ENCODE measurements around the gene SSU72. TPM values are rescaled to one million over a fixed set of nuclear protein-coding genes. Genes with fewer than 3 reads are reported as not detected.
"Not testable (repeated sequence)": the region's sequence is repeated elsewhere in the genome, so short reads cannot be mapped to it uniquely, and the experiment has no call there.

The SSU72 gene
- total RNA-seq, 1 experiment from 2014 or later: 80.6 TPM

DNA sequence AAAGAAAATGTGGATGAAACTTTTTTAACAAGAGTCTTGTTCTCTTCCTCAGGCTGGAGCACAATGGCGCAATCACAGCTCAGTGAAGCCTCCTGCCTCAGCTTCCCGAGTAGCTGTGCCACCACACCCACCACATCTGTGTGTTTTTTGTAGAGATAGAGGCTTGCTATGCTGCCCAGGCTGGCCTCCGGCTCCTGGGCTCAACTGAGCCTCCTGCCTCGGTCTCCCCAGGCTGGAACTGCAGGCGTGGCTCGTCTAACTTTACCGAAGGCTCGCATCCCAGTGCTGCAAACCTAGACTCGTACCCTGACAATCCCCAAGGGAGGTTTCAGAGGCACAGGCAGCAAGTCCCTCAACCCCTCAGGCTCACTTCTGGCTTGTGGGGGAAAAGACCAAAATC is 14.5 kb downstream of the SSU72 start:
- DNase-seq (ENCODE audit: low read depth): no peak

DNA sequence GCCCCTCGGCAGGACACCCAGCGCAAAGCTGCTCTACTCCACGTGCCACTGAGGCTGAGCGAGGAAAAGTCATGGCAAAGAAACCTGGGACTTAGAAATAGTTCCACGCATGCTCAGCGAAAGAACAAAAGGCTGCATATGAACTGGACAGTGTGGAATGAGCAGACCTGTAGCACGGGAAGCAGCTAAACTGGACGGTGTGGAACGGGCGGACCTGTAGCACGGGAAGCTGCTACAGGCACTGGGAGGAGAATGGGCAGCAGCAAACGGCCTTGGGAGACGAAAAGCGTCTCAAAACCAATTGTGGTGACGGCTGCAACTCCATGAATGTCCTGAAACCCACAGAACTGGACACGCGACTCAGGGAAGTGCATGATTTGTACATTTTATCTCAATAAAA is 15.6 kb downstream of the SSU72 start:
- no peak for DNase-seq (ENCODE audit: low read depth)

DNA sequence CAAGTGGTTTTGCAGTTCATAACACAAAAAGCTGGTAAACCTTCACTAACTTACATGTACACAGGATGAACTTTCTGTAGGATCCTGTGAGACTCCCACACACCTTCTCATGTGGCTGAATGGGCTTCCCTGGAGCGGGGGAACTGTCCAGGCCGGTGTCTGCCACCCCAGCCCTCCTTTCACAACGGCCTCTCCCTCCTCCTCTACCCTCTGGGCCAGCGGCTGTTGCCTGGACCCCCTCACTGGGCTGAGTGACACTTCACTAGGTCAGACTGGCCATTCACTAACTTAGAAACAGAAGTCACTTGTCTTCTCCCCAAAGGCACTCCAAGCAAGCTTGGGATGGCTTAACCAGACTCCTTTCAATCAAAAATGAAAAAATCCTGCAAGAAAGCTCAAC is 16.1 kb downstream of the SSU72 start:
- DNase-seq (ENCODE audit: low read depth): no peak

GRCh38 chr1:1557688-1558087 is 17.0 kb downstream of the SSU72 start:
- not testable (repeated sequence) for DNase-seq (ENCODE audit: low read depth)

- DNase-seq (ENCODE audit: low read depth): not testable (repeated sequence)
These were observed 17.7 kb downstream of the SSU72 start for GRCh38 chr1:1556961-1557360.

- DNase-seq (ENCODE audit: low read depth): no peak
These were observed 18.2 kb downstream of the SSU72 start for GRCh38 chr1:1556505-1556904.

DNA sequence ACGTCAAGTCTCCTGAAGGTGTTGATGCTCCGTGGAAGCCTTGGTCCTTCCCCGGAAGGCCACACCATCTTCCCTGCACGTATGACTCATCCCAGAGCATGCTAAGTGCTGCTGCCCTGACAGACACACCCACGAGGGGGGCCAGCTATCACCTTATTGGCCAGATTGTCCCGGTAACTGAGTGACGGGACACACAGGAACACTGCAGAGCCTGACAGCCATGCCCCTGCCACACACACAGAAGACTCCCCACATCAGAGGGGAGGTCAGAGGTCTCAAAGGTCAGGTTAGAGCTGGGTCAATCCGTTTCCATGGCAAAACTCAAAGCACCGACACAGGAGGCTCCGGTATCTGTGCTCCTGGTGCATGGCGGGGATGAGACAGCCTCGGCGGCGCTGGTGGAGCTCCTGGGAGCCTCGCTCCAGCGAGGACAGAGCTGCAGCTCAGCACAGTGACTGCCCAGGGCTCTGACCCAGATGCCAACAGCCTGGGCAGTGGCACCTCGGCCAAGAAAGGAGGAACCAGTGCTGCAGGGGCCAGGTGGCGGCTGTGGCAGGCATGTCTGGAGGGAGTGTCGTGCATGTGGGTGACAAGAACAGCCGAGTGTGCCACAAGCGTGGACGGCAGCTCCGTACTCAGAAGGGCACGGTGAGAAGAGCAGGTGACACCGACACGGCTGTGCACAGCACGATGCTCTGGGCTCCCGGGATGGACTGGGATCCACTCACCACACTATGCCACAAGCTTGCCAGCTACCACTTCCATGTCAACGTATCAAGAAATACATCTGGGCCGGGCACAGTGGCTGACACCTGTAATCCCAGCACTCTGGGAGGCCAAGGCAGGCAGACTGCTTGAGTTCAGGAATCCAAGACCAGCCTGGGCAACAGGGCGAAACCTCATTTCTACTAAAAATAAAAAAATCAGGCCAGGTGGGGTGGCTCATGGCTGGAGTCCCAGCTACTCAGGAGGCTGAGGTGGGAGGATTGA is 19.4 kb downstream of the SSU72 start:
- peak; percentile 81 for DNase-seq (ENCODE audit: low read depth)

GRCh38 chr1:1554550-1554925 is 20.1 kb downstream of the SSU72 start:
- DNase-seq (ENCODE audit: low read depth): peak; percentile 85

DNA sequence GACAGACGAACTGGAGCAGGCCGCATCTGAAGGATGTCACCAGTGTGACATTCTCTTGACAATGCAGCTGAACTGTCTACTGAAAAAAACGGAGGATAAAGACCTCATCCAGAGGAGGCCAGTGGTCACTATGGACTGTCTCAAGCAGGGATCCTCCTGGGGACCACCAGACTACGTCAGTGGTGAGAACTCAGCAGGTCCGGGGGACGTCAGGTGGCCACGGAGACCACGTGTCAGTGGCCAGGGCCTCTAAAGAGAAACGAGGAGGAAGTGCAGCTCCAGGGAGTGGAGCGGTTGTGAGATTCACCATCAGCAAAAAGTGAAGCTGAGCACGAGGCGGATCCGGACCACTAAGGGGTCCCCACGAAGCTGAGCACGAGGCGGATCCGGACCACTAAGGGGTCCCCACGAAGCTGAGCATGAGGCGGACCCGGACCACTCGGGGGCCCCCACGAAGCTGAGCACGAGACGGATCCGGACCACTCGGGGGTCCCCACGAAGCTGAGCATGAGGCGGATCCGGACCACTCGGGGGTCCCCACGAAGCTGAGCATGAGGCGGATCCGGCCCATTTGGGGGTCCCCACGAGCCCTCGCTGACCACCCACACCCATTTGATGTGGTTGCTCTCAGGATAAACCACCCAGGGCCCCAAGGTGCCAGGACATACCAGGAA is 20.7 kb downstream of the SSU72 start:
- no peak for DNase-seq (ENCODE audit: low read depth)

GRCh38 chr1:1552263-1552639 is 22.4 kb downstream of the SSU72 start:
- no peak for DNase-seq (ENCODE audit: low read depth)

GRCh38 chr1:1551524-1552262 is 23.0 kb downstream of the SSU72 start:
- DNase-seq (ENCODE audit: low read depth): no peak

DNA sequence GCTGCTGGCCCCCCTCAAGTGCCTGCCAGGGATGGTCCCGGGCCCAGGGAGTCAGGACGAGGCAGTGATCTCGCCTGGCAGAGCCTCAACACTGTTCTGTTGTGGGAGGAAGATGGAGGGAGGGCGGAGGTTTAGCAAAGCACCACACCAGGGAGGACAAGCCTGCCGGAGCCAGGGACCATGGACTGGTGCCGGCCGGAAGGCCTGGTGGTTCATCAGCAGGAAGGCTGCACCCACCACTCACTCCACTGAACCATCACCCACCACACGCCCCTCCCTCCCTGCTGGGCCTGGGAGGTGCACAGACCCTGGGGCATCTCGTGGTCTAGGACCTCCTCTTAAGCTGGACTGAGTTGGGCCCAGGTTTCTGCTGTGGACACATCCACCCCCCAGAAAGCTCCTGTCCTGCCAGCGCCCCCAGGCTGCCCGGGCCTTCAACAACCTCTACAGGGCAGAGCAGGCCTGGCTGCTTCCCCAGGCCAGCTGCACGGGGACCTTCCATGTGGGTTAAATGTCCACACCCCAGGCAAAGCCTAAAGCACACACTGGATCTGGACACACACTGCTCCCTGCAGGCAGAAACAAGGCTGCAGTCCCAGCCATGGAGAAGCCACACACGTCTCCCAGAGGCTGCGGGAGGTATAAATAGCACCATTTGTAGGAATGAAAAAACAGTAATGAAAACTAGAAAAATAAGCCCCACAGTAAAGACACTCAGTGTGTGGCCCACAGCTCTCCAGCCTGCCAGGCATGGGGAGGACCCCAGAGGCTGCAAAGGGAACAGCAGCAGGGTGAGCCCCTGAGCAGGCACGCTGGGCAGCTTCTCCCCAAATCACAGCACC is 23.9 kb downstream of the SSU72 start:
- peak; percentile 45 for DNase-seq (ENCODE audit: low read depth)

- DNase-seq (ENCODE audit: low read depth): no peak
These were observed 24.6 kb downstream of the SSU72 start for GRCh38 chr1:1550087-1550486.

- DNase-seq (ENCODE audit: low read depth): no peak
These were observed 26.1 kb downstream of the SSU72 start for GRCh38 chr1:1548591-1548990.

- no peak for DNase-seq (ENCODE audit: low read depth)
These were observed 27.2 kb downstream of the SSU72 start for GRCh38 chr1:1547476-1547875.

- DNase-seq (ENCODE audit: low read depth): no peak
These were observed 27.7 kb downstream of the SSU72 start for GRCh38 chr1:1547011-1547410.

DNA sequence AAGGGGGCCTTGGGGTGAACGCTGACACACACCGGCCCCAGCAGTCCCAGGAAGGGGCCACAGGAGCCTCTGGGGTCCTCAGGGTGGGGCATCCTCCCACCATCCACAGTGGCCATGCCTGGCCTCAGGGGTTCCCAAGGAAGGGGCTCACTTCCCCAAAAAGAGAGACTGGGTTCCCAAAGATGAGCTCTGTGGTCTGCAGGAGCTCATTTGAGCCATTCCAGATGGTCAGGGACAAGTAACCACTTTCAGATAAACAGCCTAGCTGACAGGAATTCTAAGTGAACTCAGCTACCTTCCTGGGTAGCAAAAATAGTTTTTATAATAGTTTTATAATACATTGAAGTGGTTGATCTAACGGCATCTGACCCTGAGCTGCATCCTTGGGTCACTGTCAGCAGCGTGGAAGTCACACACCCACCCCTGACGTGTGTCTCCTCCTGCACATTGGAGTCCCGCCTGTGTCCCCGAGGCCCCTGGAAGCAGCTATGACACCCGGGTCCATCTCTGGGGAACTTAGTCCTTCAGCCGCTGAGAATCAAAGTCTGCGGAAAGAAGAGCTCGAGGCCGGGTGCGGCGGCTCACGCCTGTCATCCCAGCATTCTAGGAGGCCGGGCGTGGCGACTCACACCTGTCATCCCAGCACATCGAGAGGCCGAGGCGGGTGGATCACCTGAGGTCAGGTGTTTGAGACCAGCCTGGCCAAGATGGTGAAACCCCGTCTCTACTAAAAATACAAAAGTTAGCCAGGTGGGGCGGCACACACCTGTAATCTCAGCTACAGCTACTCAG is 28.5 kb downstream of the SSU72 start:
- no peak for DNase-seq (ENCODE audit: low read depth)

- no peak for DNase-seq (ENCODE audit: low read depth)
These were observed 30.1 kb downstream of the SSU72 start for GRCh38 chr1:1544544-1544943.

DNA sequence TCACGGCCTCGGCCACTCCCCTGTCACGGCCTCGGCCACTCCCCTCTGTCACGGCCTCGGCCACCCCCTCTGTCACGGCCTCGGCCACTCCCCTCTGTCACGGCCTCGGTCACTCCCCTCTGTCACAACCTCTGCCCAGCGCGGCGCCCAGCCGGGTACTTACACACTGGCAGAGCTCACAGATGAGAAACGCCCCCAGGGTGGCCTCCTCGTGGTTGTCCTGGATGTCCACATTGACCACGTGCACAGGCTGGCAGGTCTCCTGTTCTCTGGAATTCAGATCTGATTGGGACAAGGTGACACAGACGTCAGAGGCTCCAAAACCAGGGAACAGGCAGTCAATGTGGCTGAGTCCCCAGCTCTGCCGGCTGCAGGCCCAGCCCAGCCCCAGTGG is 31.0 kb downstream of the SSU72 start:
- DNase-seq (ENCODE audit: low read depth): no peak
